H9 (cell line): ENCODE measurements around the gene MYCBPAP. TPM values are rescaled to one million over a fixed set of nuclear protein-coding genes. Genes with fewer than 3 reads are reported as not detected.

Experiments
- DNase-seq: peaks from one replicate; pipeline ENCODE4 v3.0.0-alpha.2; 2017
- H2AFZ ChIP-seq: one replicate; pipeline ENCODE4 v1.6.1; 2013; ENCODE audit warnings: mild to moderate bottlenecking, low read length, control low read depth, moderate library complexity
- H2AK5ac ChIP-seq: 2 replicates; pipeline ENCODE4 v1.6.1; 2013; ENCODE audit warnings: low read length, control low read depth, mixed read lengths; ENCODE audit not compliant: insufficient read length
- H2BK120ac ChIP-seq: one replicate; pipeline ENCODE4 v1.6.1; 2013; ENCODE audit warnings: low read depth, mild to moderate bottlenecking, low read length, control low read depth, inconsistent platforms; ENCODE audit not compliant: poor library complexity, severe bottlenecking
- H2BK12ac ChIP-seq: 2 replicates; pipeline ENCODE4 v1.6.1; 2013; ENCODE audit warnings: low read length, control low read depth, mixed read lengths, low read depth; ENCODE audit not compliant: insufficient read length
- H2BK15ac ChIP-seq: 2 replicates; pipeline ENCODE4 v1.6.1; 2013; ENCODE audit warnings: low read depth, low read length, control low read depth
- H2BK20ac ChIP-seq: one replicate; pipeline ENCODE4 v1.6.1; 2013; ENCODE audit warnings: low read depth, mild to moderate bottlenecking, low read length, control low read depth, inconsistent platforms; ENCODE audit not compliant: poor library complexity, severe bottlenecking
- H2BK5ac ChIP-seq: 2 replicates; pipeline ENCODE4 v1.6.1; 2013; ENCODE audit warnings: low read length, control low read depth, mixed read lengths; ENCODE audit not compliant: insufficient read length
- H3K14ac ChIP-seq: 2 replicates; pipeline ENCODE4 v1.6.1; 2013; ENCODE audit warnings: low read length, control low read depth; ENCODE audit not compliant: insufficient read depth
- H3K18ac ChIP-seq: 2 replicates; pipeline ENCODE4 v1.6.1; 2013; ENCODE audit warnings: low read depth, mild to moderate bottlenecking, mixed read lengths, low read length, control low read depth; ENCODE audit not compliant: insufficient read length
- H3K23ac ChIP-seq: 2 replicates; pipeline ENCODE4 v1.6.1; 2013; ENCODE audit warnings: low read length, control low read depth, mixed read lengths, low read depth; ENCODE audit not compliant: insufficient read length
- H3K23me2 ChIP-seq: 2 replicates; pipeline ENCODE4 v1.6.1; 2013; ENCODE audit warnings: low read depth, mild to moderate bottlenecking, mixed read lengths, low read length, control low read depth; ENCODE audit not compliant: insufficient read length, poor library complexity, severe bottlenecking
- H3K27ac ChIP-seq: 2 replicates; pipeline ENCODE4 v1.5.1; 2013; ENCODE audit warnings: low read length, control low read depth, mixed read lengths, low read depth; ENCODE audit not compliant: insufficient read length
- H3K27me3 ChIP-seq: 2 replicates; pipeline ENCODE4 v1.6.1; 2013; ENCODE audit warnings: low read length, control low read depth, inconsistent platforms; ENCODE audit not compliant: insufficient read depth
- H3K4ac ChIP-seq: 2 replicates; pipeline ENCODE4 v1.6.1; 2013; ENCODE audit warnings: low read depth, mild to moderate bottlenecking, control low read depth, inconsistent platforms, low read length, moderate library complexity
- H3K4me1 ChIP-seq: 2 replicates; pipeline ENCODE4 v1.6.1; 2013; ENCODE audit warnings: low read length, control low read depth, inconsistent platforms; ENCODE audit not compliant: insufficient read depth
- H3K4me2 ChIP-seq: 2 replicates; pipeline ENCODE4 v1.6.1; 2013; ENCODE audit warnings: low read length, control low read depth, mixed read lengths; ENCODE audit not compliant: insufficient read length, insufficient read depth
- H3K56ac ChIP-seq: 2 replicates; pipeline ENCODE4 v1.6.1; 2013; ENCODE audit warnings: low read depth, mild to moderate bottlenecking, mixed read lengths, low read length, control low read depth; ENCODE audit not compliant: insufficient read length
- H3K79me1 ChIP-seq: 2 replicates; pipeline ENCODE4 v1.6.1; 2013; ENCODE audit warnings: low read depth, mild to moderate bottlenecking, moderate library complexity, low read length, control low read depth, inconsistent platforms; ENCODE audit not compliant: insufficient read depth, poor library complexity, severe bottlenecking
- H3K79me2 ChIP-seq: 2 replicates; pipeline ENCODE4 v1.6.1; 2013; ENCODE audit warnings: low read length, control low read depth, inconsistent platforms; ENCODE audit not compliant: insufficient read depth
- H3K9ac ChIP-seq: 2 replicates; pipeline ENCODE4 v1.6.1; 2013; ENCODE audit warnings: low read length, control low read depth, mixed read lengths; ENCODE audit not compliant: insufficient read length; ENCODE audit errors: extremely low read depth
- H3K9me3 ChIP-seq: one replicate; pipeline ENCODE4 v1.6.1; 2013; ENCODE audit warnings: low read depth, low read length, inconsistent platforms; ENCODE audit not compliant: control insufficient read depth
- H3T11ph ChIP-seq: one replicate; pipeline ENCODE4 v1.6.1; 2013; ENCODE audit warnings: mild to moderate bottlenecking, low read length, control low read depth, inconsistent platforms
- H4K20me1 ChIP-seq: one replicate; pipeline ENCODE4 v1.6.1; 2013; ENCODE audit not compliant: control insufficient read depth, insufficient read length, insufficient read depth
- H4K5ac ChIP-seq: 2 replicates; pipeline ENCODE4 v1.6.1; 2013; ENCODE audit warnings: low read depth, mild to moderate bottlenecking, mixed read lengths, low read length, control low read depth; ENCODE audit not compliant: insufficient read length
- H4K8ac ChIP-seq: replicated peaks from 2 replicates; pipeline ENCODE4 v1.6.1; 2013; ENCODE audit warnings: low read length, control low read depth, mixed read lengths, low read depth; ENCODE audit not compliant: insufficient read length
- H4K91ac ChIP-seq: 2 replicates; pipeline ENCODE4 v1.6.1; 2013; ENCODE audit warnings: low read depth, mild to moderate bottlenecking, moderate library complexity, mixed read lengths, low read length, control low read depth; ENCODE audit not compliant: insufficient read length
- H3K27ac Mint-ChIP-seq, 3 experiments: 2 replicates in 2 of 3; 3 replicates in 1 of 3; pipeline ENCODE4 v1.8.0; 2020 to 2021; ENCODE audit warnings: mixed read lengths in 3 of 3, mild to moderate bottlenecking in 1 of 3, moderate library complexity in 1 of 3
- H3K27me3 Mint-ChIP-seq: 2 replicates; pipeline ENCODE4 v1.8.0; 2021; ENCODE audit warnings: low read depth, mild to moderate bottlenecking, moderate library complexity, mixed read lengths
- H3K36me3 Mint-ChIP-seq, 3 experiments: 2 replicates in 2 of 3; 3 replicates in 1 of 3; pipeline ENCODE4 v1.8.0; 2020 to 2021; ENCODE audit warnings: low read depth in 3 of 3, mixed read lengths in 3 of 3; ENCODE audit not compliant: insufficient read depth in 1 of 3
- H3K4me1 Mint-ChIP-seq, 2 experiments: 2 replicates each; pipeline ENCODE4 v1.8.0; 2020; ENCODE audit warnings: mixed read lengths in 2 of 2
- H3K4me3 Mint-ChIP-seq, 2 experiments: 2 replicates in 1 of 2; 3 replicates in 1 of 2; pipeline ENCODE4 v1.8.0; 2020 to 2021; ENCODE audit warnings: mild to moderate bottlenecking in 2 of 2, mixed read lengths in 2 of 2, moderate library complexity in 1 of 2
- H3K9me3 Mint-ChIP-seq, 2 experiments: 2 replicates in 1 of 2; 3 replicates in 1 of 2; pipeline ENCODE4 v1.8.0; 2020; ENCODE audit warnings: mild to moderate bottlenecking in 2 of 2, mixed read lengths in 2 of 2, moderate library complexity in 1 of 2
- CTCF ChIP-seq: fragments of 200-600 bp; sonication (generic); conservative IDR thresholded peaks from 3 replicates; pipeline ENCODE4 v1.8.0; 2021; ENCODE audit warnings: antibody characterized with exemption, mild to moderate bottlenecking
- WGBS: extraction: QIAGEN DNeasy Blood & Tissue Kit; methylation state at CpG from one replicate; pipeline ENCODE4 v1.1.7; 2013; ENCODE audit warnings: missing lambda C conversion rate, low lambda C conversion rate, mixed read lengths; ENCODE audit not compliant: insufficient read length; ENCODE audit errors: extremely low coverage; 5-methylcytosine and 5-hydroxymethylcytosine counted together
- total RNA-seq: library from RNA; stranded (reverse); gene quantifications from 2 replicates; pipeline ENCODE4 v1.2.1, GENCODE V29; 2021

MYCBPAP gene
- total RNA-seq, 1 experiment from 2014 or later = 1.7 TPM

DNA sequence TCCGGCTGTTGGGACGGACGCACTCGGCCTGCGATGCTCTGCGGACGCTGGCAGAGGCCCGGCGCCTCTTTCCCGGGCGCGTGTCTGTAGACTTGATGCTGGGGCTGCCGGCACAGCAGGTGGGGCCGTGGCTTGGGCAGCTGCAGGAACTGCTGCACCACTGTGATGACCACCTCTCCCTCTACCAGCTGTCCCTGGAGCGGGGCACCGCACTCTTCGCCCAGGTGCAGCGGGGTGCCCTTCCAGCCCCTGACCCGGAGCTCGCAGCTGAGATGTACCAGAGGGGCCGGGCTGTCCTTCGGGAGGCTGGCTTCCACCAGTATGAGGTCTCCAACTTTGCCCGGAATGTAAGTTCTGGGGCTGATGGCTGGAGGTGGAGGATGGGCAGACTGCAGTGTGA is 26.1 kb upstream of the MYCBPAP start:
- Histone ChIP-seq H3K4ac (no peak overlapping the region), H2BK20ac (no peak overlapping the region), H3K27ac (no peak overlapping the region), H3K4me2 (no peak overlapping the region), H3K9ac (no peak overlapping the region), H3T11ph (no peak overlapping the region), H2BK12ac (no peak overlapping the region), H3K23ac (no peak overlapping the region), H2AK5ac (no peak overlapping the region), H3K27me3 (no peaks in the 10 kb centered on the region), H4K20me1 (no peaks in the 10 kb centered on the region), H4K91ac (no peak overlapping the region), H3K4me1 (no peaks in the 10 kb centered on the region), H2BK15ac (no peak overlapping the region), H3K23me2 (no peaks in the 10 kb centered on the region), H2BK5ac (no peak overlapping the region), H2BK120ac (no peak overlapping the region), H4K8ac (no peak overlapping the region), H3K56ac (no peak overlapping the region), H3K79me2 (no peaks in the 10 kb centered on the region), H3K14ac (no peak overlapping the region), H2AFZ (no peak overlapping the region), H3K79me1 (no peaks in the 10 kb centered on the region), H3K18ac (no peak overlapping the region), H4K5ac (no peak overlapping the region), H3K9me3 (no peaks in the 10 kb centered on the region)
- no peak for TF ChIP-seq CTCF
- Mint-ChIP-seq H3K27ac (no peak overlapping the region; a peak in 1 of 7 replicates), H3K27me3 (peaks cover 5% of the 10 kb centered on the region), H3K36me3 (peaks cover 2 to 37% (median 36%) of the 10 kb centered on the region in 3 experiments), H3K9me3 (no peaks in the 10 kb centered on the region), H3K4me1 (peaks cover 11 to 12% of the 10 kb centered on the region in 2 experiments), H3K4me3 (no peak overlapping the region)
- DNase-seq = no peak
- WGBS = no CpG with 5 or more reads among the region's 23 CpGs
